Endothelial cell of umbilical vein (primary cell): ENCODE results near the gene ZNF581. TPM values are rescaled to one million over a fixed set of nuclear protein-coding genes. Genes with fewer than 3 reads are reported as not detected.

Experiments used
- BruUV-seq: library from RNA; stranded (reverse); fragments of 400-500 nt; replicated peaks from 2 replicates; lab custom pipeline; 2021; lab: Mats Ljungman, UMichigan
- CTCF ChIA-PET: fragments of 300-600, 350-600 bp; sonication (Branson Sonifier 250); formaldehyde crosslinking; loops from one replicate; lab custom pipeline; 2021; ENCODE audit warnings: antibody characterized with exemption, inconsistent platforms; lab: Charles Lee
- POLR2A ChIA-PET: fragments of 300-600, 350-600 bp; sonication (Branson Sonifier 250); formaldehyde crosslinking; loops from one replicate; lab custom pipeline; 2021; ENCODE audit warnings: antibody characterized with exemption, inconsistent platforms; lab: Charles Lee
- DNase-seq: peaks from one replicate; pipeline ENCODE4 v3.0.0-alpha.2; 2011; ENCODE audit warnings: low read depth, low spot score
- FAIRE-seq: peaks from 2 replicates; lab custom pipeline; 2011; peaks lifted over from hg19 to GRCh38; lab: Jason Lieb, UNC
- H2AFZ ChIP-seq: 2 replicates; pipeline ENCODE4 v1.6.0; 2012; ENCODE audit warnings: low read depth, low read length, control low read depth, inconsistent platforms
- H3K27ac ChIP-seq: 2 replicates; pipeline ENCODE4 v1.5.1; 2011; ENCODE audit warnings: low read depth, mild to moderate bottlenecking, control low read depth, low read length, moderate library complexity; ENCODE audit not compliant: insufficient read depth
- H3K27me3 ChIP-seq, 2 experiments: 2 replicates each; pipeline versions ENCODE4 v1.6.0 to v1.6.1; 2011; ENCODE audit warnings: low read length in 2 of 2, mixed read lengths in 1 of 2; ENCODE audit not compliant: control insufficient read depth in 2 of 2, insufficient read depth in 2 of 2
- H3K36me3 ChIP-seq, 2 experiments: 2 replicates in 1 of 2; 3 replicates in 1 of 2; pipeline ENCODE4 v1.5.1; 2011; ENCODE audit warnings: low read length in 2 of 2, mild to moderate bottlenecking in 1 of 2, moderate library complexity in 1 of 2; ENCODE audit not compliant: control insufficient read depth in 2 of 2, insufficient read depth in 2 of 2; ENCODE audit errors: extremely low read depth in 1 of 2
- H3K4me1 ChIP-seq: 3 replicates; pipeline ENCODE4 v1.5.1; 2011; ENCODE audit warnings: mild to moderate bottlenecking, low read length; ENCODE audit not compliant: control insufficient read depth, insufficient read depth; ENCODE audit errors: extremely low read depth
- H3K4me2 ChIP-seq: 2 replicates; pipeline ENCODE4 v1.6.1; 2011; ENCODE audit warnings: low read length, control low read depth, mixed read lengths; ENCODE audit not compliant: insufficient read depth
- H3K4me3 ChIP-seq, 3 experiments: fragments of 200-600 bp in 1 of 3; sonication (generic), shearing (Covaris generic) in 1 of 3; replicated peaks in 1 of 3; 2 replicates each; pipeline ENCODE4 v1.5.1; 2011 to 2016; ENCODE audit warnings: control low read depth in 3 of 3, low read length in 3 of 3, mild to moderate bottlenecking in 2 of 3, inconsistent platforms in 1 of 3, low read depth in 1 of 3, moderate library complexity in 1 of 3; ENCODE audit not compliant: insufficient read depth in 1 of 3
- H3K79me2 ChIP-seq: 2 replicates; pipeline ENCODE4 v1.6.0; 2012; ENCODE audit warnings: low read length, inconsistent platforms; ENCODE audit not compliant: control insufficient read depth, insufficient read depth
- H3K9ac ChIP-seq: replicated peaks from 2 replicates; pipeline ENCODE3; 2011; ENCODE audit warnings: low read length, control low read depth; ENCODE audit not compliant: insufficient read depth; ENCODE audit errors: extremely low read depth
- H3K9me1 ChIP-seq: replicated peaks from 3 replicates; pipeline ENCODE4 v1.6.0; 2011; ENCODE audit warnings: mild to moderate bottlenecking, low read length; ENCODE audit not compliant: control insufficient read depth, insufficient read depth; ENCODE audit errors: extremely low read depth
- H3K9me3 ChIP-seq: replicated peaks from 2 replicates; pipeline ENCODE4 v1.5.1; 2012; ENCODE audit warnings: low read length, inconsistent platforms; ENCODE audit not compliant: control insufficient read depth, insufficient read depth
- H4K20me1 ChIP-seq: replicated peaks from 2 replicates; pipeline ENCODE3; 2011; ENCODE audit warnings: mild to moderate bottlenecking, low read length; ENCODE audit not compliant: control insufficient read depth, insufficient read depth; ENCODE audit errors: extremely low read depth
- EZH2 ChIP-seq: IDR thresholded peaks from 2 replicates; pipeline ENCODE4 v1.6.1; 2012; ENCODE audit warnings: borderline replicate concordance, low read depth, mild to moderate bottlenecking, moderate library complexity, low read length, inconsistent platforms; ENCODE audit not compliant: severe bottlenecking
- JUN ChIP-seq: IDR thresholded peaks from 2 replicates; pipeline ENCODE4 v1.6.1; 2011; ENCODE audit warnings: borderline replicate concordance, low read depth; ENCODE audit not compliant: insufficient read length, insufficient read depth
- dilution Hi-C: fragments of 300-500 bp; cut with MboI; formaldehyde crosslinking; loops from one replicate; pipeline ENCODE4 v1.15.0; 2019; ENCODE audit warnings: low sequenced_read_pairs; ENCODE audit not compliant: extremely low pct_ligation_motif_present
- intact Hi-C: fragments of 100-400 bp; cut with micrococcal nuclease; formaldehyde crosslinking; loops from one replicate; pipeline ENCODE4 v1.10.0; 2022
- polyA plus RNA-seq, 4 experiments: library from polyadenylated mRNA; depleted of rRNA in 3 of 4; stranded (reverse) in 3 of 4; unstranded in 1 of 4; fragments of >200 nt; gene quantifications; 2 replicates each; pipeline versions ENCODE4 v1.2.1 to v1.2.3, GENCODE V29; 2011 to 2012; ENCODE audit warnings: missing spikeins in 1 of 4
- total RNA-seq: library from RNA; stranded (reverse); gene quantifications from 2 replicates; pipeline ENCODE4 v1.2.3, GENCODE V29; 2021
- TF ChIP-seq, protein P1 (sequence below): IDR thresholded peaks from 2 replicates; pipeline ENCODE4 v1.6.1; 2011; ENCODE audit not compliant: insufficient read depth, insufficient read length
- TF ChIP-seq, protein P2 (sequence below), 2 donors: IDR thresholded peaks; 1 replicate in 1 of 2; 2 replicates in 1 of 2; pipeline ENCODE4 v1.5.1; 2011; ENCODE audit warnings: low read length in 2 of 2, mild to moderate bottlenecking in 2 of 2, moderate library complexity in 2 of 2, control low read depth in 1 of 2, inconsistent platforms in 1 of 2, low read depth in 1 of 2; ENCODE audit not compliant: insufficient read depth in 1 of 2; ENCODE audit errors: extremely low read depth in 1 of 2

The ZNF581 gene
- total and polyA plus RNA-seq, 2 donors (not counting 3 experiments of a cell fraction or from before 2014, with no cell fraction given): 31.4 to 32.3 TPM

DNA sequence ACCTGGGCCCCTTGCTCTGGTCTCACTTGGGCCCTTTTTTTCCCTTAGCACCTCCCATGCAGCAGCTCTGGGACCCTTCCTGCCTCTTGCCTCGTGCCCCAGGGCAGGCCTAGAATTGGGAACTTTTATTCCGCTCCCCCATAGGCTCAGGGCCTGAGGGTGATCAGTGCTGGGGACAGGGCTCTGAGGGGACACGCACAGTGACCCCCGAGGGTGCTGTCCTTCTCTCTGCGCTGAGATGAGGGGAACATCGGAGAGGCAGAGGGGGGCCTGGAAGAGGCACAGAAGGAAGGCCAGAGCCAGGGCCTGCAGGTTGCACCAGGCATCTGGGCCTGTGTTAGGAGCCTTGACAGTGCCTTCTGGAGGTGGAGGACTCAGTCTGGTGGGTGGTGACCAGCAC is 42.3 kb downstream of the ZNF581 start:
- intact Hi-C loops: no loop called here
- Histone ChIP-seq H3K79me2 (peaks cover 44% of the 10 kb centered on the region), H4K20me1 (no peaks in the 10 kb centered on the region), H3K27ac (no peak overlapping the region), H3K36me3 (peaks cover 3 to 57% of the 10 kb centered on the region in 2 experiments), H3K4me2 (no peak overlapping the region), H3K27me3 (no peaks in the 10 kb centered on the region), H3K4me3 (no peak overlapping the region), H3K9me3 (no peaks in the 10 kb centered on the region), H3K9me1 (no peaks in the 10 kb centered on the region), H3K9ac (no peak overlapping the region), H3K4me1 (no peaks in the 10 kb centered on the region), H2AFZ (no peak overlapping the region)
- POLR2A ChIA-PET: no interaction called here
- no TSS peak for BruUV-seq
- DNase-seq (no peak), FAIRE-seq (no peak)
- dilution Hi-C loops: no loop called here
- TF ChIP-seq, protein P1, sequence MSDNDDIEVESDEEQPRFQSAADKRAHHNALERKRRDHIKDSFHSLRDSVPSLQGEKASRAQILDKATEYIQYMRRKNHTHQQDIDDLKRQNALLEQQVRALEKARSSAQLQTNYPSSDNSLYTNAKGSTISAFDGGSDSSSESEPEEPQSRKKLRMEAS: no peak
- TF ChIP-seq JUN (no peak), EZH2 (no peak)
- TF ChIP-seq, protein P2, sequence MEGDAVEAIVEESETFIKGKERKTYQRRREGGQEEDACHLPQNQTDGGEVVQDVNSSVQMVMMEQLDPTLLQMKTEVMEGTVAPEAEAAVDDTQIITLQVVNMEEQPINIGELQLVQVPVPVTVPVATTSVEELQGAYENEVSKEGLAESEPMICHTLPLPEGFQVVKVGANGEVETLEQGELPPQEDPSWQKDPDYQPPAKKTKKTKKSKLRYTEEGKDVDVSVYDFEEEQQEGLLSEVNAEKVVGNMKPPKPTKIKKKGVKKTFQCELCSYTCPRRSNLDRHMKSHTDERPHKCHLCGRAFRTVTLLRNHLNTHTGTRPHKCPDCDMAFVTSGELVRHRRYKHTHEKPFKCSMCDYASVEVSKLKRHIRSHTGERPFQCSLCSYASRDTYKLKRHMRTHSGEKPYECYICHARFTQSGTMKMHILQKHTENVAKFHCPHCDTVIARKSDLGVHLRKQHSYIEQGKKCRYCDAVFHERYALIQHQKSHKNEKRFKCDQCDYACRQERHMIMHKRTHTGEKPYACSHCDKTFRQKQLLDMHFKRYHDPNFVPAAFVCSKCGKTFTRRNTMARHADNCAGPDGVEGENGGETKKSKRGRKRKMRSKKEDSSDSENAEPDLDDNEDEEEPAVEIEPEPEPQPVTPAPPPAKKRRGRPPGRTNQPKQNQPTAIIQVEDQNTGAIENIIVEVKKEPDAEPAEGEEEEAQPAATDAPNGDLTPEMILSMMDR (IDR thresholded peaks at IDR 0.05; ENCODE audit: extremely low read depth in 1 of 2, insufficient read depth in 1 of 2, low read depth in 1 of 2, low read length in 2 of 2): no peak
- CTCF ChIA-PET: no interaction called here
